GM19239 (cell line): ENCODE measurements around the gene SUMF2.
"Not testable (repeated sequence)": the region's sequence is repeated elsewhere in the genome, so short reads cannot be mapped to it uniquely, and the experiment has no call there.

Source experiments
- DNase-seq: peaks from one replicate; pipeline ENCODE4 v3.0.0; 2011; ENCODE audit warnings: low spot score; ENCODE audit not compliant: insufficient read length
- FAIRE-seq: peaks from 2 replicates; lab custom pipeline; 2011; peaks lifted over from hg19 to GRCh38; lab: Jason Lieb, UNC

Gene SUMF2

DNA sequence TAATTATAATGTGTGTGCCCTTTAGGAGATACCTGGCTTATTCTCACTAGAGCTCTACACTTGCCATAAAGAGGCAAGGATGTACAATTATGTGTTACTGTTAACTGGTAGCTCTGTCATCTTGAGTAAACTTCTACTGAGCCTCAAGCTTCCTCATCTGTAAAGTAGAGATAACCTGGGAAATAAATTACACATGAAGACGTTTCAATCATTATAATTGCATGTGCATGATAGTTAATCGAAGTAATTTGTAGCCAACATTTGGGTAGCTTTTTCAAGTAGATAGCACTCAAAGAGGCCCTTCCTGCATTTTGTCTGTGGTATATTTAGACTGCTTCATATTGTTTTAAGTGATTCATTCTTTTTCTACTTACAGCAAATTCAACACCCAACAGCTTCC is 10.1 kb upstream of the SUMF2 start:
- no peak for FAIRE-seq

DNA sequence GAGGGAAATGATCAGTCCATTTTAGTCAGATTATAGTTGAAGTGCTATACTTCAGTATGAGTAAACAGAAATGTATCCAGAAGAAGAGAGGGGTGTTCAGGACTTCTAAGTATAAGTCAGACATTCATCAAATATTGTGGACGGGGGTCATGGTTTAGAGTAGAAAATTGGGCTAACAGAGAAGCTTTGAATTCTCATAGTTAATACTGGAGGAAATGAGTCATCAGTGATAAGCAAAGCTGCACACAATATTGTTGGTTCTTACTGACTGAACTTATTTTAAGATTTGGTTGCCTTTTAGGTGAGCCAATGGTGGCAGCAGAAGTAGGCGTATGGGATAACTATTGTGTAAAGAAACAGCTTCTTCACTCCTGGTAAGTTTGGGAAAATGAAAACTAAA is 1.7 kb upstream of the SUMF2 start:
- no peak for DNase-seq

More for the DNA sequence above, 10.1 kb upstream of the SUMF2 start:
- DNase-seq, result no peak

DNA sequence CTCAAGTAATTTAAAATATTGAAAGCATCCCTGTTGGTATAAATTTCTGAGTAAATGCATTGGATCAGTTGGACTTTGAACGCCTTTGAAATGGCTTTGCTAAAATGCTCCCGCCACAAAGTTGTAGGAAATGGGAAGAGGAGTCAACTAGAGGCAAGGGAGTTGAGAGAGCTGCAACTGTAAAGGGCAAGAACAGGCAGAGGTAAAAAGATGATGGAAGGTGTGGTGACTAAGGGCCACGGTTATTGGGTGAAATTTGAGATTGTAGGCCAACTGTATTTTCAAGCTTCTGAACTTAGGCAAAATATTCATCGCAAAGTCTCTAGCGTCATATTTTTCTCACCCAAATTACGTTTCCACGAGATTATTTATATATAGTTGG is 595 bp upstream of the SUMF2 start:
- FAIRE-seq, result no peak
- no peak for DNase-seq

More for the DNA sequence above, 1.7 kb upstream of the SUMF2 start:
- no peak for FAIRE-seq

DNA sequence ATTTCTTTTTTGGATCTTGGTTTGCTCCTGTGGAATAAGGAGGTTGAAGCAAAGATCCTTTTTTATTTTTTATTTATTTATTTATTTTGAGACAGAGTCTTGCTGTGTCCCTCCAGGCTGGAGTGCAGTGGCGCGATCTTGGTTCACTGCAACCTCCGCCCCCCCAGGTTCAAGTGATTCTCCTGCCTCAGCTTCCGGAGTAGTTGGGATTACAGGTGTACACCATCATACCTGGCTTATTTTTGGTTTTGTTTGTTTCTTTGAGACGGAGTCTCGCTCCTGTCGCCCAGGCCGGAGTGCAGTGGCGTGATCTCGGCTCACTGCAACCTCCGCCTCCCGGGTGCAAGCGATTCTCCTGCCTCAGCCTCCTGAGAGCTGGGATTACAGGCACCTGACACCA is 2.3 kb downstream of the SUMF2 start:
- FAIRE-seq, DNase-seq: not testable (repeated sequence)

DNA sequence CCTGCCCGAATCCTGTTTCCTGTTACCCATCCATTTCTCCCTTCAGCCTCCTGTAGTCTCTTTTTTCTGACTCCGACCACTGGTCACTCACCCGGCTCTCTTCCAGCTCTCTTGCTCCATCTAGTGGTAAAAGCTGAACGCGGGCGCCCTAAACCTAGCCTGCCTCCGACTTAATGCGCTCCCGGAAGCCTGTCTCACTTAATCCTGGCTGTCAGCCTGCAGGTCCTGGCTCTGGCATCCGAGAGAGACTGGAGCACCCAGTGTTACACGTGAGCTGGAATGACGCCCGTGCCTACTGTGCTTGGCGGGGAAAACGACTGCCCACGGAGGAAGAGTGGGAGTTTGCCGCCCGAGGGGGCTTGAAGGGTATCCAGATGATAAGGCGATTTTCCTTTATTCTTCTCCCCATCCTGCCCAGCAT is 10.3 kb downstream of the SUMF2 start:
- peak; percentile 71 for FAIRE-seq
- DNase-seq, result peak; percentile 70

DNA sequence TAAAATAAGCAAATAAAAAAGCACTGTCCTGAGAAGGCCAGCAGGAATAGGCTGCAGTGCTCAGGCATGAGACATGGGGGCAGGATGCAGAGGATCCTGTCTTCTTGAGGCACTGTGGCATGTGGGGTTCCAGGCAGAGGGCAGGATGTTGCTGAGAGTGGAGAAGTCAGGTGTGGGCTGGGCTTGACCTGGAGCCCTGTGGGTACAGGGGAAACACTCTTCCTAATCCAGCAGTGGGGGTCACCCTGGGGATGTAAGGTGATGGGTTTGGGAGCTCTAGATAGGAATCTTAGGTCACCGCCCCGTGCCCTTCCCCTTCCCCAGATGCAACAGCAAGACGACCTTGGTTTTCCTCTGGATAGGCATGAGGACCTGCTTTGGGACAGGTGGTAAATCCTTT is 13.6 kb downstream of the SUMF2 start:
- FAIRE-seq (no peak), DNase-seq (no peak)

DNA sequence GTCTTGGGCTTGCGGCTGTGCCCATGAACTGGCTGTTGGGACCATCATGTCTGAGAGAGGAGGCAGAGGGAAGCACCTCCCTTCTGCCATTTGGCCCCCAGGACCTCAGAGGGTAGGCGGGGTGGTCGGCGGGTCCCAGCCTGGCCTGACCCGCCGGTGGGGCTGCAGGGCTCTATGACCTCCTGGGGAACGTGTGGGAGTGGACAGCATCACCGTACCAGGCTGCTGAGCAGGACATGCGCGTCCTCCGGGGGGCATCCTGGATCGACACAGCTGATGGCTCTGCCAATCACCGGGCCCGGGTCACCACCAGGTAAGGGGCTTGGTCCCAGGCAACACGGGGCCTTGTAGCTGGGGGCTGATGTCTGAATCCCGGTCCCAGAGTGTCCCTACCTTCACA is 14.1 kb downstream of the SUMF2 start:
- FAIRE-seq, result no peak
- DNase-seq, result no peak

DNA sequence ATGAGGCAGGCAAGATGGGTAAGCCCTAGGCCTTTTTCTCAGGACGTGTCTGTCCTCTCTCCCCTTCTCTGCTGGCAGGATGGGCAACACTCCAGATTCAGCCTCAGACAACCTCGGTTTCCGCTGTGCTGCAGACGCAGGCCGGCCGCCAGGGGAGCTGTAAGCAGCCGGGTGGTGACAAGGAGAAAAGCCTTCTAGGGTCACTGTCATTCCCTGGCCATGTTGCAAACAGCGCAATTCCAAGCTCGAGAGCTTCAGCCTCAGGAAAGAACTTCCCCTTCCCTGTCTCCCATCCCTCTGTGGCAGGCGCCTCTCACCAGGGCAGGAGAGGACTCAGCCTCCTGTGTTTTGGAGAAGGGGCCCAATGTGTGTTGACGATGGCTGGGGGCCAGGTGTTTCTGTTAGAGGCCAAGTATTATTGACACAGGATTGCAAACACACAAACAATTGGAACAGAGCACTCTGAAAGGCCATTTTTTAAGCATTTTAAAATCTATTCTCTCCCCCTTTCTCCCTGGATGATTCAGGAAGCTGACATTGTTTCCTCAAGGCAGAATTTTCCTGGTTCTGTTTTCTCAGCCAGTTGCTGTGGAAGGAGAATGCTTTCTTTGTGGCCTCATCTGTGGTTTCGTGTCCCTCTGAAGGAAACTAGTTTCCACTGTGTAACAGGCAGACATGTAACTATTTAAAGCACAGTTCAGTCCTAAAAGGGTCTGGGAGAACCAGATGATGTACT is 15.5 kb downstream of the SUMF2 start:
- FAIRE-seq, result no peak

DNA sequence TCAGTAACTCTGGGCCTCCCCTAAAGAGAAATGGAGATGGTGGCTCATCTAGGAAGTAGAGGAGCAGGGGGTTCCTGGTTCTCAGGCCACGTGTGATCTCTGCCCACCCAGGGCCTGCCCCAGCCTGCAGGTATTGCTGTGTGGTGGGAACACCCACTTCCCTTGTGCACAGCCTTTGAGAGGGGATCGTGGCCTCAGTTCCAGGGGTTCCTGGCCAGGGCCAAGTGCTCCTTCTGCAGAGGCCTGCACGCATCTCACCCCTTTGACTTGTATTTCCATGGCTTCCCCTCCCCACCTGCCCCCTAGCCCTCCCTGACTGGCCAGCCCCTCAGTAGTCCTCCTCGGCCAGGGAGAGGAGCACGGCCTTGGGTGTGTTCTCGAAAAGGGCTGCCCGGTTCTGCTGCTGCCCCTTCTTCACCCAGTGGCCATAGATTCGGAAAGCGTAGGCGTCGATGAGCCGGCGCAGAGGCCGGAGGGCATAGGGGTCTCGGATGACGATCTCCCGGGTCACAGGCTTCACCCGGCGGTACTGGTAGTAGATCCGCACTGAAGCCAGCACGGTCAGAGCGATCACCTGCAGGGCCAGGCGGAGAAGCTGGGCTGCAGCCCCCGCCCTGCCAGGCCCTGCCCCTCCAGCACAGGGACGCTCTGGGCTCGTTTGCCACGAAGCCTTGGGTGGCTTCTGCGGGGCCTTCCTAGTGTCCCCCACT is 16.8 kb downstream of the SUMF2 start:
- DNase-seq, FAIRE-seq: not testable (repeated sequence)

More for the DNA sequence above, 15.5 kb downstream of the SUMF2 start:
- DNase-seq, result no peak

DNA sequence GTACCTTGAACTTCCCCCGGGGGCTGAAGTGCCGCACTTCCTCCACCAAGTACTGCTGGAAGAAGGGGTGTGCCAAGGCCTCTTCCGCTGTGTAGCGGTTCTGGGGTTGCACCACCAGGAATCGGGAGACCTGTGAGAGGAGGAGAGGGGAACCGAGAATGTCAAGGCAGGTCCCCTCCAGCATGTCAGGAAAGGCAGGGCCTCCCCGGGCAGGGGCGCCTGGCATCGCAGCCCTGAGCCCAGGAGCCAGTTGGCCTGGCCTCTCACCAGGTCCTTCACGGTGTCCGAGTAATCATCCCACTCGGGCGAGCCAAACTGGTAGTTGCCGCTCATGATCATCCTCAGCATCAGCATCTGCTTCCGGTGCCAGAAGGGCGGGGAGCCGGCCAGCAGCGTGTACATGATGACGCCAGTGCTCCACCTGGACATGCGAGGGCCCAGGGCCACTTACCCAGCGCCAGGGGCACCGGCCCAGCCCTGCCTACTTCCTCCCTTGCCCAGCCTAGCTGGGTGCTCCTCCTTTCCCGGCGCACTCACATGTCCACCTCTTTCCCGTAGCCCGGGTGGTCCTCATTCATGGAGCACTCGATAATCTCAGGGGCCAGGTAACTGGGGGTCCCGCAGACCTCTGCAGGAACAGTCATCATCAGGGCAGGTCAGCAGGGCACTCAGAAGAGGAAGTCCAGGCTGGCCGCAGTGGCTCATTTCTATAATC is 17.7 kb downstream of the SUMF2 start:
- FAIRE-seq (no peak), DNase-seq (no peak)

DNA sequence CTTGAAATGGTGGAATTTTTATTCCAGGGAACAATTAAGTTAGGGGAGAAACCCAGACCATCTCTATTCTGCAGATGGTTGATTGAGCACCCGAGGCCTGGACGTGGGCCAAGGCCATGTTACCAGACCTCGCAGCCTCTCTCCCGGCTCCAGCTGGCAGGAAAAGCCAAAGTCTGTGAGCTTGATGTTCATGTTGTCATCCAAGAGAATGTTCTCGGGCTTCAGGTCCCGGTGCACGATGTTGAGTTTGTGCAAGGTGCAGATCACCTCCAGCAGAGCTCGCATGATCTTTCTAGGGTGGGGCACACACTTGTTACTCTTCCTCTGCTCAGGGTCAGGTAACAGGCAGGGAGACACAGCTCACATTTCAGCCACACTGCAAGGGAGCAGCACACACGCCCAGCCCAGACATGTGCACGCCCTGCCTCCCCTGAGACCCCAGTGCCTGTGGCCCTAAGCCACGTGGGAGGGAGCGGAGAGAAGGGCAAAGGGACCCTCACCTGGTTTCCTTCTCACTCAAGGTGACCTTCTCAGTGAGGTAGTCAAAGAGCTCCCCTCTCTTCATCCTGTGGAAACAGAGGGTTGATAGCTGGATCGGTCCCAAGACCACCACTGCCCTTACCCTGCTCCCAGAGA is 19.2 kb downstream of the SUMF2 start:
- FAIRE-seq (no peak), DNase-seq (no peak)

DNA sequence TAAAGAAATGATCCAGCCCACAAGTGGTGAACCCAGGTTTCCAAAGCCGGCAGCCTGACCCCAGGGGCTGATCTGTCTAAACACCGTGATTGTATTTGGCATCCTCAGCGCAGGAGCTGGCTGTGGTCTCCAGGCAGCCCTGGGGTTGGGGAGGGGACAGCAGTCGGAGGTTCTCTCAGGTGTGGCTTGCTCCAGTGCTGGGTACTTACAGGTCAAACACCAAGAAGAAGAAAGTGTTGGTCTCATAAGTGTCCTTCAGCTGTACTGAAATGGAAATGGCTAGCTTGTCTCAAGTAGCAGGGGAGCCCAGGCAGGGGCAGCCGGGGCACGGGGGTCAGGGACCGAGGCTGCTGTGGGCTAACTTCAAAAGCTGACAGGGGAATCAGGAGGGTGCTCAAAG is 22.7 kb downstream of the SUMF2 start:
- FAIRE-seq (no peak), DNase-seq (no peak)

DNA sequence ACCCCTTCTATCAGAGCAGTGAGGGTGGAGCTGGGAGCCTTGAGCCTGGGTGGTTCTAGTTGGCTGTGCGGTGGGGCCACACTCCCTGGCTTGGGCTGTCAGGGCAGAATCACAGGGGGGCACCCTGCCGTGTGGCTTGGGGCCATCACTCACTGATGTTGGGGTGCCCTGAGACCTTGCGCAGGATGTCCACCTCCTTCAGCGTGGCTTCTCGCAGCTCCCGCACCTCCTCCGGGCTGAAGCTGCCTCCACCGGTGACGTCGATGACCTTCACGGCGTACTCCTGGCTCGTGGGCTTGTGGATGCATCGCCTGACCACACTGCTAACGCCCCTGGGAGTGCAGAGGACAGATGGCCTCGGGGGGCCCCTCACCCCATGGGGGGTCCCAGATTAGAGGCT is 23.4 kb downstream of the SUMF2 start:
- DNase-seq (no peak), FAIRE-seq (no peak)

DNA sequence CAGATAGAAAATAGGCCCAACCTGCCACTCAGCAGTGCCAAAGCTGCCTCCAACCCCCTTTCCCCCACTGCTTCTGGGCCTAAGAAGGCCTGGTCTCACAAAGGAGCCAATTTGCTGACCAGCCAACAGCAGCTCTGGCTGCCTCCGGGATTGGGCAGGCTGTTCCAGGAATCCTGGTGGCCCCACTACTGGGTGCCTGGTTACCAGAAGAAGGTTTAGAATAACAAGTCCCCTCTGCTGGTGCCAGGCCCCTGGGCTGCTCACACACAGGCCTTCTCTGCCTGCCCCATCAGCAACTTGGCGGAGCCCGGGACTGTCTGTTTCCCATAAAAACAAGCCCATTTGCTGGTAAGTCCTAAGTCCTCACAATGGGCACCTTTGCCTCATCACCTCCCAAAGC is 27.5 kb downstream of the SUMF2 start:
- DNase-seq, result no peak
- FAIRE-seq, result no peak

DNA sequence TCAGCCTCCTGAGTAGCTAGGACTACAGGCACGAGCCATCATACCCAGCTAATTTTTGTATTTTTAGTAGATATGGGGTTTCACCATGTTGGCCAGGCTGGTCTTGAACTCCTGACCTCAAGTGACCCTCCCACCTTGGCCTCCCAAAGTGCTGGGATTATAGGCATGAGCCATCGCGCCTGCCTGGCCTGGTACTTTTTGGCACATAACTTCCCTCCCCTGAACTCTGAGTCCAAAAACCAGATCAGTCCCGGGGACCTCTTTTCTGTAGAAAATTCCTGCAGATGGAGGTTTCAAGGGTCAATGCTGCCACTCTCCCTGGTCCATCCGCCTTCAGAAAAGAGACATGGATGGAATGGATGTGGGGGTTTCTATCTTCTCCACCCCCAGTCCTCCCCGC is 28.3 kb downstream of the SUMF2 start:
- FAIRE-seq, DNase-seq: not testable (repeated sequence)

DNA sequence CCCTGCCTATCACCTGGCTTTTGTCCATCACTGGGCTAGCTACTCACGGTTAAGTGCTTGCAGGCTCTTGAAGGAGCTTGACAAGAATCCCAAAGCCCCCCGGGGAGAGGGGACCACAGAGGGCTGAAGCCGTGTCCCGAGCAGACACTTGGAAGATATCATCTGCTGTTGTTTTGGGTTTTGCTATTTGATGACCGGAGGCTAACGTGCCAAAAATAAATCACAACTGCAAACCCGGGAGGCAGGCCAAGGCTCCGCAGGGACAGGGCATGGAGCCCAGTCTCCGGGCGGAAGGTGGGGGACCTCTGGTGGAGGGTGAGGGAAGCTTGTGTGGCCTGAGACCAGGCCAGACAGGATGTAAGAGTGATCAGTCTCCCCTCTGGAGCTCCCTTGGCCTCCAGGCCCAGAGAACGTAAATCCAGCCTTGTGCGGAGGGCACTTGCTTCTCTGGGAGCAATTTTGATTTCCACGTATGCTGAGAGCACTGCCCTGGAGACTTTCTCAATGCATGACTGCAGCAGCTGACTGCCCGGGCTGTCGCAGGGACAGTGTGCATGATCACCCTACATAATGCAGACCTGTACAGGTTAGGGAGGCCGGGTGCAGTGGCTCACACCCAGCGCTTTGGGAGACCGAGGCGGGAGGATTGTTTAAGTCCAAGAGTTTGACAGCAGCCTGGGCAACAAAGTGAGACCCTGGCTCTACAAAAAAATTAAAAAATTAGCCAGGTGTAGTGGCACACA is 28.9 kb downstream of the SUMF2 start, which contains the start of gene PHKG1:
PHKG1 (minus strand) TSS at position 164 of the 743 bp plus-strand sequence. CDS start 4,011 bp downstream, outside the sequence.
- no peak for FAIRE-seq
- DNase-seq, result no peak

DNA sequence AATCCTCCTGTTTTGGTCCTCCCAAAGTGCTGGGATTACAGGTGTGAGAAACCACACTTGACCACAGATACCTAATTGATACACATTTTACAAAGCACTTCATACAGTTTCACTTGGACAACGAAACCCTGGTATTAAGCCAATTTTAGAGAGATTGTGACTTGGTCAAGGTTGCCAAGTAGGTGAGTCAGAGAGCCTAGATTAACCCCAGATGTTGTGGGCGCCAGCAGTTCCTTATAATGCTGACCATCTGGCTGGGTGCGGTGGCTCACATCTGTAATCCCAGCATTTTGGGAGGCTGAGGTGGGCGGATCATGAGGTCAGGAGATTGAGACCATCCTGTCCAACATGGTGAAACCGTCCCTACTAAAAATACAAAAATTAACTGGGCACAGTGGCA is 33.6 kb downstream of the SUMF2 start:
- FAIRE-seq (no peak), DNase-seq (no peak)

DNA sequence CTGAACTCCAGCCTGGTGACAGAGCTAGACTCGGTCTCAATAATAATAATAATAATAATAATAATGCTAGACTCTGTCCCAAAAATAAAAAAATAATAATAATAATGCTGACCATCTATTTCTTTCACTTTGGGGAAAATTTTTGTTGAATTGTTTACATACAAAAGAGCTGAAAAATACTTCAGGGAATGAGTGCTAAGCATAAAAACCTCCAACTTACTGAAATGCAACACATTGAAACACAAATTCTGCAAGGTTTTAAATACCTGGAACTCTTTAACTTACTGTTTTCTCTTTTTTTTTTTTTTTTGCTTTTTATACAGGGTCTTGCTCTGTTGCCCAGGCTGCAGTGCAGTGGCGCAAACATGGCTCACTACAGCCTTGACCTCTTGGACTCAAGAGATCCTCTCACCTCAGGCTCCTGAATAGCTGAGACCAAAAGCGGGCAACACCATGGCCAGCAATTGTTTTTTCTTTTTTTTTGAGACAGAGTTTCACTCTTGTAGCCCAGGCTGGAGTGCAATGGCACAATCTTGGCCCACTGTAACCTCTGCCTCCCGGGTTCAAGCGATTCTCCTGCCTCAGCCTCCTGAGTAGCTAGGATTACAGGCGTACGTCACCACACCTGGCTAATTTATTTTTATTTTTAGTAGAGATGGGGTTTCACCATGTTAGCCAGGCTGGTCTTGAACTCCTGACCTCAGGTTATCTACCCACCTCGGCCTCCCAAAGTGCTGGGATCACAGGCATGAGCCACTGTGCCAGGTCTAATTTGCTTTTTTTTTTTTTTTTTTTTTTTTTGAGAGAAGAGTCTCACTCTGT is 34.3 kb downstream of the SUMF2 start:
- FAIRE-seq, result not testable (repeated sequence)

DNA sequence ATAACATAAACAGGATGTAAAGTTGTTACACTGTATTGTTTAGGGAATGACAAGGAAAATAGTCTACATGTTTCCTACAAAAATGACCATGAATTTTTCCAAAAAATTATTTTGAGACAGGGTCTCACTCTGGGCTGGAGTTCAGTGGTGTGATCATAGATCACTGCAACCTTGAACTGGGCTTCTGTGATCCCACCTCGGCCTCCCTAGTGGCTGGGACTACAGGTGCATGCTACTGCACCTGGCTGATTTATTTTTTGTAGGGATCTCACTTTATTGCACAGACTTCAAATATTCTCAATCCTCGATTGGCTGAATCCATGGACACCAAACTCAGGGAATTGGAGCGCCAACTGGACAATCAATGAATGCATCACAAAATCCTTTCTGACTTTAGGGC is 35.6 kb downstream of the SUMF2 start:
- no peak for FAIRE-seq
- no peak for DNase-seq

More for the DNA sequence above, 34.3 kb downstream of the SUMF2 start:
- DNase-seq, result not testable (repeated sequence)
